Adrenal gland (tissue), 12 donors: Measurements from ENCODE around the gene NDUFA3. TPM values are rescaled to one million over a fixed set of nuclear protein-coding genes. Genes with fewer than 3 reads are reported as not detected.
A peak's percentile ranks its signal among the peaks of the same experiment; 100 is the strongest.
"Not testable (repeated sequence)": the region's sequence is repeated elsewhere in the genome, so short reads cannot be mapped to it uniquely, and the experiment has no call there.

Source experiments
- DNase-seq, 7 donors: peaks; one replicate each; pipeline ENCODE4 v3.0.0-alpha.2; 2019 to 2020
- H3K27ac ChIP-seq, 5 donors: fragments of 200-600 bp; sonication (generic) in 4 of 5; 1 replicate in 3 of 5; 2 replicates in 2 of 5; pipeline versions ENCODE4 v1.5.1 to v1.8.0; 2016 to 2020; ENCODE audit warnings: mild to moderate bottlenecking in 1 of 5
- H3K27me3 ChIP-seq: fragments of 200-600 bp; 2 replicates; pipeline ENCODE4 v1.8.0; 2021
- H3K36me3 ChIP-seq, 2 donors: fragments of 200-600 bp; replicated peaks in 1 of 2; 1 replicate in 1 of 2; 2 replicates in 1 of 2; pipeline versions ENCODE4 v1.5.1 to v1.8.0; 2018 to 2022
- H3K4me1 ChIP-seq, 2 donors: fragments of 200-600 bp; replicated peaks in 1 of 2; 1 replicate in 1 of 2; 2 replicates in 1 of 2; pipeline versions ENCODE4 v1.5.1 to v1.8.0; 2018 to 2021
- H3K4me3 ChIP-seq, 4 donors: fragments of 200-600 bp; sonication (generic) in 3 of 4; one replicate each; pipeline ENCODE4 v1.5.1; 2016 to 2018
- H3K9me3 ChIP-seq, 3 donors: fragments of 200-600 bp; sonication (generic) in 1 of 3; replicated peaks in 1 of 3; 1 replicate in 2 of 3; 2 replicates in 1 of 3; pipeline versions ENCODE4 v1.5.1 to v1.8.0; 2016 to 2021
- CTCF ChIP-seq, 6 experiments: fragments of 450-650 bp in 4 of 6; fragments of 200-600 bp in 2 of 6; sonication (generic) in 1 of 6; IDR thresholded peaks; 1 replicate in 5 of 6; 2 replicates in 1 of 6; pipeline versions ENCODE4 v1.5.1 to v1.8.0; 2016 to 2021; ENCODE audit warnings: antibody characterized with exemption in 6 of 6, mild to moderate bottlenecking in 2 of 6, moderate library complexity in 1 of 6
- POLR2A ChIP-seq, 2 donors: fragments of 450-650 bp; IDR thresholded peaks; one replicate each; pipeline ENCODE4 v1.6.1; 2017; ENCODE audit warnings: antibody characterized with exemption in 2 of 2, mild to moderate bottlenecking in 2 of 2, moderate library complexity in 1 of 2
- WGBS, 4 donors: extraction: QIAGEN DNeasy Blood & Tissue Kit in 2 of 4; methylation state at CpG; one replicate each; pipeline versions ENCODE4 v1.1.5 to v1.1.7; 2013 to 2017; 5-methylcytosine and 5-hydroxymethylcytosine counted together
- intact Hi-C, 2 donors: fragments of 100-400 bp; cut with DNase I; formaldehyde crosslinking; loops; one replicate each; pipeline versions ENCODE4 v1.14.1 to v1.15.0; 2022 to 2023
- polyA plus RNA-seq, 3 donors: library from polyadenylated mRNA; stranded (reverse); fragments of 200-250 nt in 2 of 3; fragments of 350-450 nt in 1 of 3; fragmentation: Illumina TruSeq in 1 of 3; extraction: RNeasy Lipid Tissue Mini Kit (QIAGEN cat#74804) in 1 of 3; gene quantifications; one replicate each; pipeline ENCODE4 v1.2.3, GENCODE V29; 2013 to 2014
- total RNA-seq, 9 donors: library from RNA; depleted of rRNA in 4 of 9; stranded (reverse); fragments of >200 nt in 4 of 9; fragments of 120-200 nt in 1 of 9; fragmentation: NEBNext Ultra II Directional in 1 of 9; extraction: Animal tissue kit (Norgen Biotek cat#: 25700) in 1 of 9; gene quantifications; one replicate each; pipeline versions ENCODE4 v1.1.0 to v1.2.4, GENCODE V29; 2013 to 2023
- donor health status: healthy with polysubstance abuse.
- donor health status: Bipolar disorder and iron deficiency.
- donor health status: DM: yes; HTN: yes; CAD: no.
- donor health status: DM: no; HTN: no; CAD: no.
- donor health status: DM: no; HTN: no; CAD: no.
- donor health status: DM: yes; HTN: yes; CAD: no.

NDUFA3 gene
- total and polyA plus RNA-seq, 12 donors = 33.2 to 1,730 (median 173) TPM

- peak overlapping the region in 1 of 4 donors; percentile 45 for H3K4me3 ChIP-seq
- intact Hi-C loops = no loop called here
- peaks cover 0 to 7% of the 10 kb centered on the region in 2 donors for H3K4me1 ChIP-seq
- no peak overlapping the region for H3K27ac ChIP-seq
- TF ChIP-seq CTCF (IDR thresholded peaks at IDR 0.05) (no peak), POLR2A (IDR thresholded peaks at IDR 0.05) (no peak)
- no peak for DNase-seq
- H3K9me3 ChIP-seq = no peaks in the 10 kb centered on the region
- 70 to 90% (median 78%) methylated on average over 17 to 22 of the region's 22 CpGs for WGBS, 4 donors
- H3K36me3 ChIP-seq = no peaks in the 10 kb centered on the region
- H3K27me3 ChIP-seq = no peaks in the 10 kb centered on the region
Observed at GRCh38 chr19:54095136-54095858, 7.4 kb upstream of the NDUFA3 start.

GRCh38 chr19:54095859-54096616 is 6.6 kb upstream of the NDUFA3 start:
- H3K9me3 ChIP-seq, intact Hi-C loops, H3K27me3 ChIP-seq, H3K27ac ChIP-seq, H3K36me3 ChIP-seq, H3K4me1 ChIP-seq: not testable (repeated sequence)
- 1 to 3% (median 1%) methylated on average over 15 to 46 of the region's 46 CpGs for WGBS, 4 donors
- DNase-seq = peak in 3 of 7 donors; percentile 50 to 71 (median 60)
- peak overlapping the region in 1 of 4 donors; percentile 45 for H3K4me3 ChIP-seq

GRCh38 chr19:54096617-54097106 is 6.0 kb upstream of the NDUFA3 start:
- H3K4me3 ChIP-seq = peak overlapping the region in 1 of 4 donors; percentile 41
- TF ChIP-seq POLR2A (IDR thresholded peaks at IDR 0.05) = no peak
- TF ChIP-seq CTCF (IDR thresholded peaks at IDR 0.05) = peak in 1 of 6 experiments; percentile 24
- no peaks in the 10 kb centered on the region for H3K36me3 ChIP-seq
- no peaks in the 10 kb centered on the region for H3K27me3 ChIP-seq
- 4 to 13% (median 10%) methylated on average over 14 of the region's 14 CpGs for WGBS, 4 donors
- H3K9me3 ChIP-seq = no peaks in the 10 kb centered on the region
- intact Hi-C loops = no loop called here
- peak overlapping the region in 1 of 5 donors; percentile 43 for H3K27ac ChIP-seq
- no peak for DNase-seq
- peaks cover 0 to 7% of the 10 kb centered on the region in 2 donors for H3K4me1 ChIP-seq

GRCh38 chr19:54099190-54099902 is 3.3 kb upstream of the NDUFA3 start:
- TF ChIP-seq CTCF (IDR thresholded peaks at IDR 0.05) = no peak
- no peak for TF ChIP-seq POLR2A (IDR thresholded peaks at IDR 0.05)
- Histone ChIP-seq H3K27ac (no peak overlapping the region), H3K36me3 (no peaks in the 10 kb centered on the region), H3K9me3 (no peaks in the 10 kb centered on the region), H3K4me1 (peaks cover 0 to 18% of the 10 kb centered on the region in 2 donors), H3K27me3 (no peaks in the 10 kb centered on the region), H3K4me3 (no peak overlapping the region)
- peak in 1 of 7 donors; percentile 6 for DNase-seq
- WGBS, 4 donors = 71 to 74% (median 72%) methylated on average over 11 to 12 of the region's 12 CpGs
- intact Hi-C loops = no loop called here

GRCh38 chr19:54099903-54100255 is 2.8 kb upstream of the NDUFA3 start:
- H3K27me3 ChIP-seq, H3K36me3 ChIP-seq, intact Hi-C loops, H3K27ac ChIP-seq, H3K4me3 ChIP-seq, H3K9me3 ChIP-seq: not testable (repeated sequence)
- 68 to 83% (median 72%) methylated on average over 8 to 9 of the region's 9 CpGs for WGBS, 4 donors
- peak in 1 of 7 donors; percentile 33 for DNase-seq
- peaks cover 0 to 18% of the 10 kb centered on the region in 2 donors for H3K4me1 ChIP-seq
